HepG2 (cell line): ENCODE measurements around the gene USP43. TPM values are rescaled to one million over a fixed set of nuclear protein-coding genes. Genes with fewer than 3 reads are reported as not detected.

ENCODE experiments used
- ARHGAP35 ChIP-seq: sonication (generic); formaldehyde crosslinking; IDR thresholded peaks from 2 replicates; pipeline ENCODE4 v1.9.0; 2022; ENCODE audit warnings: mild to moderate bottlenecking, inconsistent platforms, moderate library complexity, missing genetic modification reagents, borderline replicate concordance
- GTF2F1 ChIP-seq: fragments of 150-350 bp; IDR thresholded peaks from 2 replicates; pipeline ENCODE4 v1.6.1; 2014; ENCODE audit warnings: low read length
- NFIB ChIP-seq: sonication (generic); formaldehyde crosslinking; IDR thresholded peaks from 2 replicates; pipeline ENCODE4 v1.9.0; 2021; ENCODE audit warnings: missing genetic modification reagents, mild to moderate bottlenecking, borderline replicate concordance
- NFYC ChIP-seq: IDR thresholded peaks from 2 replicates; pipeline ENCODE4 v1.6.1; 2016; ENCODE audit warnings: missing genetic modification reagents, missing compliant biosample characterization
- SSRP1 ChIP-seq: IDR thresholded peaks from 2 replicates; pipeline ENCODE4 v1.6.1; 2016; ENCODE audit warnings: control low read depth
- ZNF263 ChIP-seq: sonication (generic); formaldehyde crosslinking; IDR thresholded peaks from 2 replicates; pipeline ENCODE4 v1.4.0; 2020; ENCODE audit warnings: missing genetic modification reagents
- ZNF432 ChIP-seq: sonication (generic); formaldehyde crosslinking; IDR thresholded peaks from 2 replicates; pipeline ENCODE4 v1.5.0; 2020; ENCODE audit warnings: missing genetic modification reagents, mild to moderate bottlenecking, borderline replicate concordance
- ZNF841 ChIP-seq: sonication (generic); formaldehyde crosslinking; IDR thresholded peaks from 2 replicates; pipeline ENCODE4 v1.8.1; 2023; ENCODE audit warnings: missing genetic modification reagents, borderline replicate concordance
- polyA plus RNA-seq, 8 experiments: library from polyadenylated mRNA; depleted of rRNA in 3 of 8; stranded (reverse) in 7 of 8; unstranded in 1 of 8; fragments of >200 nt; fragmentation: Illumina TruSeq in 4 of 8; extraction: Trizol in 4 of 8; gene quantifications; 2 replicates each; pipeline versions ENCODE4 v1.2.1 to v1.2.3, GENCODE V29; 2011 to 2016; ENCODE audit warnings: low read depth in 4 of 8, missing spikeins in 1 of 8, mixed read lengths in 1 of 8; ENCODE audit not compliant: insufficient read depth in 1 of 8
- total RNA-seq, 5 experiments: library from RNA; depleted of rRNA; stranded (reverse); fragments of >200 nt; fragmentation: Illumina TruSeq; extraction: Trizol; gene quantifications; 2 replicates each; pipeline ENCODE4 v1.2.3, GENCODE V29; 2016; ENCODE audit warnings: low read depth in 1 of 5
- TF ChIP-seq, protein P1 (sequence below): sonication (generic); formaldehyde crosslinking; IDR thresholded peaks from 2 replicates; pipeline ENCODE4 v1.5.0; 2020; ENCODE audit warnings: missing genetic modification reagents, mild to moderate bottlenecking, borderline replicate concordance
- TF ChIP-seq, protein P2 (sequence below): sonication (generic); formaldehyde crosslinking; IDR thresholded peaks from 2 replicates; pipeline ENCODE4 v1.4.0; 2020; ENCODE audit warnings: missing genetic modification reagents, borderline replicate concordance
- TF ChIP-seq, protein P3 (sequence below): IDR thresholded peaks from 2 replicates; pipeline ENCODE4 v1.6.1; 2016; ENCODE audit warnings: missing genetic modification reagents, missing compliant biosample characterization
- TF ChIP-seq, protein P4 (sequence below): sonication (generic); formaldehyde crosslinking; IDR thresholded peaks from 2 replicates; pipeline ENCODE4 v1.8.0; 2022; ENCODE audit warnings: mild to moderate bottlenecking, missing genetic modification reagents, moderate library complexity
- TF ChIP-seq, protein P5 (sequence below): sonication (generic); formaldehyde crosslinking; IDR thresholded peaks from 2 replicates; pipeline ENCODE4 v1.8.1; 2022; ENCODE audit warnings: mild to moderate bottlenecking, missing genetic modification reagents
- TF ChIP-seq, protein P6 (sequence below): sonication (generic); formaldehyde crosslinking; IDR thresholded peaks from 2 replicates; pipeline ENCODE4 v1.4.0; 2020; ENCODE audit warnings: mild to moderate bottlenecking, missing genetic modification reagents
- TF ChIP-seq, protein P7 (sequence below): sonication (generic); formaldehyde crosslinking; IDR thresholded peaks from 2 replicates; pipeline ENCODE4 v1.4.0; 2020; ENCODE audit warnings: mild to moderate bottlenecking, missing genetic modification reagents

USP43 gene
- total and polyA plus RNA-seq, 2 of the 13 experiments (the other 11 are each of a cell fraction or from before 2014, with no cell fraction given), result 1.6 to 2.2 TPM

DNA sequence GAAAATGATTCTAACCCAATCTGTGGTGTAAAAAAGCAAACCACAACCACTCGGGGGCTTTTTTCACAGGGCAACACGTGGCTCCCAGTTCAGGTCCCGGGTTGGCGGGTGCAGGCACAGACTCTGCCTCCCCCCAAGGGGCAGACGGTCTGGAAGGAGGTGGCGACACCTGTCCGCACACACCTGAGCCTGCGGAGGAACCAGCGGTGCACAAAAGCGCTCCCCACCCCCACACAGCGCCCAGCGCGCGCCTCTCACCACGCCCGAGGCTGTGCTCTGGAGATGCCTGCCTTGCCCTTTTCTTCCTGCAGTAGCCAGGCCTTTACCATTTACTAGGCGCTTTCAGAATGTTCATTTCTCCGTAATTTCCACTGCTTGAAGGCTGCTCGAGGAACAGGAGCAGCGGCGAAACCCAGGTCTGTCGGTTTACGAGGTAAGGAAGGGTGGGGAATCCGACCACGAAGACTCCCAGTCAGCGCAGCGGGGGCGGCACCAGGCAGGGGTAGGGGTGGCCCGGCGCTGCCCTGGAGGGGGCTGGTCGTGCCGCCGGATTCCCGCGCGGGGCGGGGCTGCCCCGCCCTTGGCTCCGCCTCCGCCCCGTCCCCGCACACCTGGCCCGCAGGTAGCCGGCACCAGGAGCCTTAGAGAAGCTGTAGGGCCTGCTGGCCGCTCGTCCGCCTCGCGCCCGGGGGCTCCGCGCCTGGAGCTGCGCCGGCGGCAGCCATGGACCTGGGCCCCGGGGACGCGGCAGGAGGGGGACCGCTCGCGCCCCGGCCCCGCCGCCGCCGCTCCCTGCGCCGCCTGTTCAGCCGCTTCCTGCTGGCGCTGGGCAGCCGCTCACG lies at the start of gene USP43 (continued):
- TF ChIP-seq NFIB (CRISPR knock-in tag) (no peak), ZNF263 (CRISPR knock-in tag) (no peak), SSRP1 (no peak), ZNF841 (CRISPR knock-in tag) (no peak), GTF2F1 (no peak), ARHGAP35 (CRISPR knock-in tag) (no peak), ZNF432 (no peak), NFYC (CRISPR knock-in tag) (no peak)
- TF ChIP-seq, protein P1, sequence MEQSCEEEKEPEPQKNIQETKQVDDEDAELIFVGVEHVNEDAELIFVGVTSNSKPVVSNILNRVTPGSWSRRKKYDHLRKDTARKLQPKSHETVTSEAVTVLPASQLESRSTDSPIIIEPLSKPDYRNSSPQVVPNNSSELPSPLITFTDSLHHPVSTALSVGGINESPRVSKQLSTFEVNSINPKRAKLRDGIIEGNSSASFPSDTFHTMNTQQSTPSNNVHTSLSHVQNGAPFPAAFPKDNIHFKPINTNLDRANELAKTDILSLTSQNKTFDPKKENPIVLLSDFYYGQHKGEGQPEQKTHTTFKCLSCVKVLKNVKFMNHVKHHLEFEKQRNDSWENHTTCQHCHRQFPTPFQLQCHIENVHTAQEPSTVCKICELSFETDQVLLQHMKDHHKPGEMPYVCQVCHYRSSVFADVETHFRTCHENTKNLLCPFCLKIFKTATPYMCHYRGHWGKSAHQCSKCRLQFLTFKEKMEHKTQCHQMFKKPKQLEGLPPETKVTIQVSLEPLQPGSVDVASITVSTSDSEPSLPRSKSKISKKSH, result no peak
- TF ChIP-seq, protein P2, sequence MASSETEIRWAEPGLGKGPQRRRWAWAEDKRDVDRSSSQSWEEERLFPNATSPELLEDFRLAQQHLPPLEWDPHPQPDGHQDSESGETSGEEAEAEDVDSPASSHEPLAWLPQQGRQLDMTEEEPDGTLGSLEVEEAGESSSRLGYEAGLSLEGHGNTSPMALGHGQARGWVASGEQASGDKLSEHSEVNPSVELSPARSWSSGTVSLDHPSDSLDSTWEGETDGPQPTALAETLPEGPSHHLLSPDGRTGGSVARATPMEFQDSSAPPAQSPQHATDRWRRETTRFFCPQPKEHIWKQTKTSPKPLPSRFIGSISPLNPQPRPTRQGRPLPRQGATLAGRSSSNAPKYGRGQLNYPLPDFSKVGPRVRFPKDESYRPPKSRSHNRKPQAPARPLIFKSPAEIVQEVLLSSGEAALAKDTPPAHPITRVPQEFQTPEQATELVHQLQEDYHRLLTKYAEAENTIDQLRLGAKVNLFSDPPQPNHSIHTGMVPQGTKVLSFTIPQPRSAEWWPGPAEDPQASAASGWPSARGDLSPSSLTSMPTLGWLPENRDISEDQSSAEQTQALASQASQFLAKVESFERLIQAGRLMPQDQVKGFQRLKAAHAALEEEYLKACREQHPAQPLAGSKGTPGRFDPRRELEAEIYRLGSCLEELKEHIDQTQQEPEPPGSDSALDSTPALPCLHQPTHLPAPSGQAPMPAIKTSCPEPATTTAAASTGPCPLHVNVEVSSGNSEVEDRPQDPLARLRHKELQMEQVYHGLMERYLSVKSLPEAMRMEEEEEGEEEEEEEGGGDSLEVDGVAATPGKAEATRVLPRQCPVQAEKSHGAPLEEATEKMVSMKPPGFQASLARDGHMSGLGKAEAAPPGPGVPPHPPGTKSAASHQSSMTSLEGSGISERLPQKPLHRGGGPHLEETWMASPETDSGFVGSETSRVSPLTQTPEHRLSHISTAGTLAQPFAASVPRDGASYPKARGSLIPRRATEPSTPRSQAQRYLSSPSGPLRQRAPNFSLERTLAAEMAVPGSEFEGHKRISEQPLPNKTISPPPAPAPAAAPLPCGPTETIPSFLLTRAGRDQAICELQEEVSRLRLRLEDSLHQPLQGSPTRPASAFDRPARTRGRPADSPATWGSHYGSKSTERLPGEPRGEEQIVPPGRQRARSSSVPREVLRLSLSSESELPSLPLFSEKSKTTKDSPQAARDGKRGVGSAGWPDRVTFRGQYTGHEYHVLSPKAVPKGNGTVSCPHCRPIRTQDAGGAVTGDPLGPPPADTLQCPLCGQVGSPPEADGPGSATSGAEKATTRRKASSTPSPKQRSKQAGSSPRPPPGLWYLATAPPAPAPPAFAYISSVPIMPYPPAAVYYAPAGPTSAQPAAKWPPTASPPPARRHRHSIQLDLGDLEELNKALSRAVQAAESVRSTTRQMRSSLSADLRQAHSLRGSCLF, result no peak
- TF ChIP-seq, protein P3, sequence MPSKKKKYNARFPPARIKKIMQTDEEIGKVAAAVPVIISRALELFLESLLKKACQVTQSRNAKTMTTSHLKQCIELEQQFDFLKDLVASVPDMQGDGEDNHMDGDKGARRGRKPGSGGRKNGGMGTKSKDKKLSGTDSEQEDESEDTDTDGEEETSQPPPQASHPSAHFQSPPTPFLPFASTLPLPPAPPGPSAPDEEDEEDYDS (CRISPR knock-in tag), result no peak
- TF ChIP-seq, protein P4, sequence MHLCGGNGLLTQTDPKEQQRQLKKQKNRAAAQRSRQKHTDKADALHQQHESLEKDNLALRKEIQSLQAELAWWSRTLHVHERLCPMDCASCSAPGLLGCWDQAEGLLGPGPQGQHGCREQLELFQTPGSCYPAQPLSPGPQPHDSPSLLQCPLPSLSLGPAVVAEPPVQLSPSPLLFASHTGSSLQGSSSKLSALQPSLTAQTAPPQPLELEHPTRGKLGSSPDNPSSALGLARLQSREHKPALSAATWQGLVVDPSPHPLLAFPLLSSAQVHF (CRISPR knock-in tag), result 0 out of 2 replicates have a peak, but pooled peaks have one; percentile 26
- TF ChIP-seq, protein P5, sequence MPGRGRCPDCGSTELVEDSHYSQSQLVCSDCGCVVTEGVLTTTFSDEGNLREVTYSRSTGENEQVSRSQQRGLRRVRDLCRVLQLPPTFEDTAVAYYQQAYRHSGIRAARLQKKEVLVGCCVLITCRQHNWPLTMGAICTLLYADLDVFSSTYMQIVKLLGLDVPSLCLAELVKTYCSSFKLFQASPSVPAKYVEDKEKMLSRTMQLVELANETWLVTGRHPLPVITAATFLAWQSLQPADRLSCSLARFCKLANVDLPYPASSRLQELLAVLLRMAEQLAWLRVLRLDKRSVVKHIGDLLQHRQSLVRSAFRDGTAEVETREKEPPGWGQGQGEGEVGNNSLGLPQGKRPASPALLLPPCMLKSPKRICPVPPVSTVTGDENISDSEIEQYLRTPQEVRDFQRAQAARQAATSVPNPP (CRISPR knock-in tag), result no peak
- TF ChIP-seq, protein P6, sequence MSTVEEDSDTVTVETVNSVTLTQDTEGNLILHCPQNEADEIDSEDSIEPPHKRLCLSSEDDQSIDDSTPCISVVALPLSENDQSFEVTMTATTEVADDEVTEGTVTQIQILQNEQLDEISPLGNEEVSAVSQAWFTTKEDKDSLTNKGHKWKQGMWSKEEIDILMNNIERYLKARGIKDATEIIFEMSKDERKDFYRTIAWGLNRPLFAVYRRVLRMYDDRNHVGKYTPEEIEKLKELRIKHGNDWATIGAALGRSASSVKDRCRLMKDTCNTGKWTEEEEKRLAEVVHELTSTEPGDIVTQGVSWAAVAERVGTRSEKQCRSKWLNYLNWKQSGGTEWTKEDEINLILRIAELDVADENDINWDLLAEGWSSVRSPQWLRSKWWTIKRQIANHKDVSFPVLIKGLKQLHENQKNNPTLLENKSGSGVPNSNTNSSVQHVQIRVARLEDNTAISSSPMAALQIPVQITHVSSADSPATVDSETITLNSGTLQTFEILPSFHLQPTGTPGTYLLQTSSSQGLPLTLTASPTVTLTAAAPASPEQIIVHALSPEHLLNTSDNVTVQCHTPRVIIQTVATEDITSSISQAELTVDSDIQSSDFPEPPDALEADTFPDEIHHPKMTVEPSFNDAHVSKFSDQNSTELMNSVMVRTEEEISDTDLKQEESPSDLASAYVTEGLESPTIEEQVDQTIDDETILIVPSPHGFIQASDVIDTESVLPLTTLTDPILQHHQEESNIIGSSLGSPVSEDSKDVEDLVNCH (CRISPR knock-in tag), result no peak
- TF ChIP-seq, protein P7, sequence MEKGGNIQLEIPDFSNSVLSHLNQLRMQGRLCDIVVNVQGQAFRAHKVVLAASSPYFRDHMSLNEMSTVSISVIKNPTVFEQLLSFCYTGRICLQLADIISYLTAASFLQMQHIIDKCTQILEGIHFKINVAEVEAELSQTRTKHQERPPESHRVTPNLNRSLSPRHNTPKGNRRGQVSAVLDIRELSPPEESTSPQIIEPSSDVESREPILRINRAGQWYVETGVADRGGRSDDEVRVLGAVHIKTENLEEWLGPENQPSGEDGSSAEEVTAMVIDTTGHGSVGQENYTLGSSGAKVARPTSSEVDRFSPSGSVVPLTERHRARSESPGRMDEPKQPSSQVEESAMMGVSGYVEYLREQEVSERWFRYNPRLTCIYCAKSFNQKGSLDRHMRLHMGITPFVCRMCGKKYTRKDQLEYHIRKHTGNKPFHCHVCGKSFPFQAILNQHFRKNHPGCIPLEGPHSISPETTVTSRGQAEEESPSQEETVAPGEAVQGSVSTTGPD (CRISPR knock-in tag), result no peak
